HG03457 (cell line): ENCODE measurements around the gene MYBBP1A.

Experiments used
- ATAC-seq: cut with Tn5 transposase; IDR thresholded peaks from one replicate; pipeline ENCODE4 v1.9.1; 2021; ENCODE audit warnings: moderate number of reproducible peaks; ENCODE audit not compliant: unreplicated experiment

MYBBP1A gene

GRCh38 chr17:4572131-4572530 lies 16.9 kb upstream of the MYBBP1A start:
- ATAC-seq = no peak

DNA sequence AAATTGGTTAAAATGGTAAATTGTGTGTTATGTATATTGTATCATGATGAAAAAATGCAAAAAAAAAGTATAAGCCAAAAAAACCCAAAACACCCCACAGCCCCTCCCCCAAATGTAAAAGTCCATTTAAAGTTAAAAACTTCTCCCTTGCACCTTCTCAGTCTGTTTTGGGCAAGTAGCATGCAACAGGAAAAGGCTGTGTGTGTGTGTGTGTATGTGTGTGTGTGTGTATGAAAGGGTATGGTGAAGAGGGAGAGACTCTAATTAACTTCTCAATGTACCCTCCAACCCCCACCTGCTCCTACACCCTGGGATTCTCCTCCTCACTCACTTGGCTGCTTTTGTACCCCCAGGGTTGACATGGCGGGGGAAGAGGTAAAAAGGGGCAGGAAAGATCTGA lies 14.4 kb upstream of the MYBBP1A start:
- ATAC-seq = no peak

DNA sequence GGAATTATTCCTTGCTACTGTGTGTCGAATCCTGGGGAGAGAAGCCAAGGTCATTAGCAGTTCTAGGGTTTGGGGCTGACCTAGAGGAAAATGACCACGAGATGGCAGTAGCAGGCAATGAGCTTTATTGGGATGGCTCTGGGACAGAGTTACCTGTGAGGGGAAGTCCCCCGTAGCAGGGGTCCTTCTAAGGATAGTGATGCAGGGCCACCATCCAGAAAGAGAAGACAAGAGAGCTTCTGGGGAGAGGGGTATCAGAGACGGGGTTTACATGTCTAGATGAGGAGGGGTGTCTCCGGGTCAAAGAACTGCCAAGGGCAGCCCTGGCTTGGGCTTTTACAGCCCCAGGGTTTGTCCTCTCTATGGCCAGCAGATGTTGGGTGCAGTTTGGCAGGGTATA lies 11.6 kb upstream of the MYBBP1A start:
- ATAC-seq = no peak

DNA sequence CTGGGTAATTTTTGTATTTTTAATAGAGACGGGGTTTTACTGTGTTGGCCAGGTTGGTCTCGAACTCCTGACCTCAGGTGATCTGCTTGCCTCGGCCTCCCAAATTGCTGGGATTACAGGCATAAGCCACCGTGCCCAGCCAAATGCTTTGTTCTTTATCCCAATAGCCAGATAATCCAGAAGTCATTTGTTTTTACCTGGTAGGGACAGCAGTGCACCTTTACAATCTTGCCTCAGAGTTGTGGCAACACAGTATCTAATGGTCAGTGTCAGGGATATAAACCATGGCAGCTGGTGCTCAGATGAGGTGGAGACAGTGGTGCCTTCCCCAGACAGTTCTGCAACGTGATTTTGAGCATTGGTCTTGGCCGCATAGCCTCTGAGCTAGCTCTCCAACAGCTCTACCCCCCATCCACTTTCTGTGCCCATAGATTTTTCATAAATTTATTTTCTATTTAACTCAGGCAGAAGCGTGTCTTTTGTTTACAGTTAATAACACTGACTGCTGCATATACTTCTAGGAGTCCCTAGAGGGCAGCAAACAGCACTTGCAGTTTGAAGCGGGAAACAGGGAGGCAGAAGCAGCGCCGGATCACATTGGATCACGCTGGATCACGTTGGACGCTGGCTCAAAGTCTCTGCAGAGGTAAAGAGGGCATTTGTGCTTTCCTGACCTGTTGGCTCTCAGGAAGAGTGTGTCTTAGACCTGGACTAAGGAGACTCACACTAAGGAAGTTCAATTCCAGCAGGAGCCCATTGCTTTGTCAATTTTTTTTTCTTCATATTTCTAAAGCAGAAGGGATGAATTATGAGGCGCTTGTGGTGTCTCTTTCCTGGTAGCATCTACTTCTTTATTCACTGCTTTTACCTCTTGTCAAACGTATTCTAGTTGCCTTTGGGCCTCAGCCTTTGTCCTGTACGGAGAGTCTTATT lies 10.3 kb upstream of the MYBBP1A start:
- no peak for ATAC-seq

GRCh38 chr17:4562015-4562969 lies 7.1 kb upstream of the MYBBP1A start:
- no peak for ATAC-seq

GRCh38 chr17:4560837-4561256 lies 5.7 kb upstream of the MYBBP1A start:
- ATAC-seq = no peak

DNA sequence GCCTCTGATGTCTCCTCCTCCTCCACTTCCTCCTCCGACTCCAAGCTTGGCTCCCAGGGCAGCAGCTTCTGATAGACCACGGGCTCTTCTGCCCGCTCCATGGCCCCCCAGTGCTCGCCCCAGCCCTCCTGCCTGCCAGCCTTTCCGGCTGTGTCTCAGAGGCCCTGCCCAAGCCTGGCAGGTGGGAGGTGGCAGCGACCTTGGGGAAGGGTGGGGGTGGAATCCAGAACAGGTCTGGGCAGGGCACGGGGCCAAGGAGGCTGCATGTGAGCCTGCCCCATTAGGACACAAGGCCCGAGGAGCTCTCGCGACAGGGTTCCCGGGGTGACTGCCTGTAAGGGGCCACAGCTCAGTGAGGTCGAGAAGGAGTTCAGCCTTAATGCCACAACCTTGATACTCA lies 5.2 kb upstream of the MYBBP1A start, which contains the start of gene GGT6:
TSS of gene GGT6 (minus strand) at position 157 of the 400 bp plus-strand sequence. CDS start at position 101, 56 bp downstream.
- no peak for ATAC-seq

GRCh38 chr17:4559966-4560365 lies 4.8 kb upstream of the MYBBP1A start:
- no peak for ATAC-seq

DNA sequence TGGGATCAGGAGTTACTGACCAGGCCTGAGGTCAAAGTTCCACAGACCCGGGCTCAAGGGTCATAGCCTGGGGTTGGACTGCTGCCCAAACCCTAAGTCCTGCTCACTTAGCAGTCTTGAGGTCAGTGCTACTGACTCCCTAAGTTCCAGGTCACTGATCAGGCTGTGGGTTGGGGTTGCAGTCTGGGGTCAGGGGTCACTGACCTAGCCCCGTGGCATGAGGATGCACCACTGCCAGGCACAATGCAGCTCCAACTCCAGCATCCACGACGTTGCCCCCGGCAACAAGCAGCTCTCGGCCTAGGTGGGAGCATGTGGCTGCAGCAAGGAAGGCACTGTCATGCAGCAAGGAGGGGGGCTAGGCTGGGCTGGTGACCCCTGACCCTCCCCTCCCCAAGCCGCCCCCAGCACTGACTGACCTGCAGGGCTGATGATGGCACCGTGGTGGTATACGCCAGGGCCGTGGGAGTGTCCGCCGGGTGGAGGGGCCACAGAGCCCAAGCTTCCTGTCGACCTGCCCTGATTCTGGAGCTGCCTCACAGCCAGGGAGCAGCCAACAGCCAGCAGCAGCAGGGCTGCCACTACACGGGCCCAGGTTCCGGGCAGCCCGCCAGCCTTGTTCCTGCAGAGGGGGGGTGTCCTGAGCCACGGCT lies 4.1 kb upstream of the MYBBP1A start:
- no peak for ATAC-seq

GRCh38 chr17:4558347-4558971 lies 3.3 kb upstream of the MYBBP1A start:
- no peak for ATAC-seq

- no peak for ATAC-seq
These were observed 2.6 kb upstream of the MYBBP1A start for GRCh38 chr17:4557626-4558346.

DNA sequence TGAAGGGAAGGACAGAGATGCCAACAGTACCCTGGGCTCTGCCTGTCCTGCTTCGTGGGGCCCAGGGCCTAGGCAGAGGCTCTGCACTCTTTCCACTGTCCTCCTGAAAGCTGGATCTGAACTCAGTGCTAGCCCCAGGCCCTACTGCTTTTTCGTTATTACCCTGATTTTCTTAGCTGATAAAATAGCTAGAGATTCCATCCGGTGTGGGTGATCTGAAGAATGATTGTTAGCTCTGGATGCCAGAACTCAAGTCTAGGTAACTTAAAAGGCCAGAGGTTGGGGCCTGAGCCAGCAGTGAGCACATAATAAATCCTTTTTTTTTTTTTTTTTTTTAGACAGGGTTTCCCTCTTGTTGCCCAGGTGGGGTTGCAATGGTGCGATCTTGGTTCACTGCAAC lies 1.8 kb upstream of the MYBBP1A start:
- no peak for ATAC-seq

- no peak for ATAC-seq
These were observed 932 bp upstream of the MYBBP1A start for GRCh38 chr17:4555873-4556759.

DNA sequence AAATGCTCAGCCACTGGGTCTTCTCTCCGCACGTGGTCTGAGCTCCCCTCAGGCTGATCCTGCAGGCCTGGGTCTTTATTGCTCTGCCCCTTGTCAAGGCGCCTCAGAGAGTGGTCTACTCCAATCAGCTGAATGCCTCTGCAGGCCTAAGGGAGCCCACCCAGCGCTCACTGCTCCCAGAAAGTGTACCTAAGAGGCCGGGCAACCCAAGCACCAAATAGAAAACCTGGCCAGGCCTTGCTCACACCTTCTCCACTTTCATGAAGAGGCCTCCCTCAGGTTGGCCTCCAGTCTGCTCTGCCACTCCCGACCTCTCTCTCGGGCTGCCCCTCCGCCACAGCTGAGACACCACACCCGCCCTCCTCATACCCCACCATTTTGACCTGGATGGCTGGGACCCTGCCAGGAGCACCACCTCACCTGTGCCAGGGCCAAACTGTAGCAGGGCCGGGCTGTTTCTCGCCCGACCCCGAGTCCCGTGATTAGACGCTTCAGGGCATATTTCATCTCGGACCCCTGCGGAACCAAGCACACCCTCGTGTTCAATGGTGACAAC lies 665 bp downstream of the MYBBP1A start:
- ATAC-seq = no peak

DNA sequence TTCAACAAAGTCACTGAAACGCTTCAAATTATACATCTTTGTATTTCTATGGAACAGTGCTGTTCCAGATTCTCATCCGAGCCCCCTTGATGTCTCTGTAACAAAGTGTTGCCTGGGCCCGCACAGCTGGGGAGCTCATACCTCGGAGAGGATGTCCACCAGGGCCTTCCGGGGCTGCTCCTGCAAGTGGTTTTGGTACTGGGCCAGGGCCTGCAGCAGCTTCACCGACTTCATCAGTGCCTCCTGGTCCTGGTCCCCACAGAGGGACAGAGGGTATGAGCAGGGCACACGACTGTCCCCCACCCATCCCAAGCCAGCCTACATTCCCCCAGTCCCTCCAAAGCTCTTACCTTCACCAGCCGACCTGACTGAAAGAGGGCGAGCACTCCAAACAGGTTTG lies 1.5 kb downstream of the MYBBP1A start:
- no peak for ATAC-seq

DNA sequence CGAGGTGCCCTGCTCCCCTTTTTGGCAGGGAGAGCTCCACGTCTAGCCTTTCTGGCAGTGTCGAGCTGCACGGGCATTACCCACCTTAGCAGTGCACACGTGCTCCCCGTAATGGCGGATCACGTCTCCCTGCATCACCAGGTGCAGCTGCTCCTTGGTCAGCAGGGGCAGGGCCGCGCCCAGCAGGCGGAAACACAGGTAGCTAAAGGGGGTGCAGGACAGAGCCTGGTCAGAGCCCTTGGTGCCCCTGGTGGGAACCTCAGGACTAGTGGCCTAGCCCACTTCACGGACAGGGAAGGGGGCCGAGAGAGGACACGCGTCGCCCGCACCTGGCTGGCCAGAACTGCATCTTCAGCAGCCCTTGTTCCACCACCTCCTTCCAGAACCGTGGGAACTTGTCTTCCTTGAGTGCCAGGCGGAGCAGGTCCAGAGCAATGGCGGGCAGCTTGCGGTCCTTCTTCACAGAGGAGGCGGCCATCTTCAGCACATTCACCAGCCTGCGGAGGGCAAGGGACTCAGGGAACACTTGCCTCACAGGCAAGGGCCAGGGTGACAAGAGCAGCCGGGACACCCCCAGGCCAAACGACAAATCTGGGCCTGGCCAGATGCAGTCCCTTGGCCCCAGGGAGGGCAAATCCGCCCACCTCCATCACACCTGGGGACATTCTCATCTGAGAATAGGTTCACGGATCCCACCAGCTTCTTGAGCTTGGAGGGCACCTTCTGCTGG lies 3.2 kb downstream of the MYBBP1A start:
- no peak for ATAC-seq

GRCh38 chr17:4551141-4551540 lies 4.0 kb downstream of the MYBBP1A start:
- ATAC-seq = no peak

GRCh38 chr17:4550534-4551039 lies 4.6 kb downstream of the MYBBP1A start:
- no peak for ATAC-seq
